NCI-H526 (cell line): ENCODE measurements around the gene MMP3.

Source experiments
- DNase-seq, 2 experiments: peaks; one replicate each; lab custom pipeline; 2025; lab: John Stamatoyannopoulos, UW

The MMP3 gene

GRCh38 chr11:102791271-102792036 lies 52.0 kb downstream of the MMP3 start:
- no peak for DNase-seq

DNA sequence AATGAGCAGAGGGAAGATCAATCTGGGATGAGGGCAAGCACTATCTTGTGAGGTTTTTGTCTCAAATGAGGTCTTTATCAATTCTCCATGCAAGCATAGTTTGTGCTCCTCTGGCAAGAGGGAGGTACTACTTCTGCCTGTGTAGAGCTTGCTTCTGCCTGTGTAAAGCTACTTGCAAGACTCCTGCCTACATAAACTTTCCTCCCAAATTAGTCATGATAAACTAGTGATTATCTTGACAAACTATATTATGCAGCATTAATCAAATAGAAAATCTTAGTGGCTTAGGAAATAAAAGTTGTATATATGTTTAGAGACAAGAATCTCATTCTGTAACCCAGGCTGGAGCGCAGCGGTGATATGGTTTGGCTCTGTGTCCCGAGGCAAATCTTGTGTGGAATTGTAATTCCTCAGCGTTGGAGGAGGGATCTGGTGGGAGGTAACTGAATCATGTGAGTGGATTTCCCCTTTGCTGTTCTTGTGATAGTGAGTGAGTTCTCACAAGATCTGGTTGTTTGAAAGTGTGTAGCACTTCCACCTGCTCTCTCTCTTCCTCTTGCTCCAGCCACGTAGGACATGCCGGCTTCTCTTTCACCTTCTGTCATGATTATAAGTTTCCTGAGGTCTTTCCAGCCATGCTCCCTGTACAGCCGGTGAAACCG lies 54.9 kb downstream of the MMP3 start:
- DNase-seq = no peak
